T-helper 22 cell (primary cell): Measurements from ENCODE around the gene EPHA10.
"Not testable (repeated sequence)": the region's sequence is repeated elsewhere in the genome, so short reads cannot be mapped to it uniquely, and the experiment has no call there.

Source experiments
- DNase-seq: peaks from one replicate; pipeline ENCODE4 v3.0.0-alpha.2; 2020; ENCODE audit warnings: low read depth

The EPHA10 gene

GRCh38 chr1:37767488-37767887, 2.6 kb upstream of the EPHA10 start:
- no peak for DNase-seq

GRCh38 chr1:37765916-37766664, 1.2 kb upstream of the EPHA10 start:
- DNase-seq = no peak

- no peak for DNase-seq
These were observed 500 bp downstream of the EPHA10 start for GRCh38 chr1:37764414-37764825.

GRCh38 chr1:37763791-37764413, 1.0 kb downstream of the EPHA10 start:
- DNase-seq = no peak

GRCh38 chr1:37762516-37762915, 2.4 kb downstream of the EPHA10 start:
- DNase-seq = no peak

- DNase-seq = no peak
These were observed 3.4 kb downstream of the EPHA10 start for GRCh38 chr1:37761416-37762095.

- no peak for DNase-seq
These were observed 5.5 kb downstream of the EPHA10 start for GRCh38 chr1:37759451-37759850.

GRCh38 chr1:37755951-37756560, 8.9 kb downstream of the EPHA10 start:
- no peak for DNase-seq

DNA sequence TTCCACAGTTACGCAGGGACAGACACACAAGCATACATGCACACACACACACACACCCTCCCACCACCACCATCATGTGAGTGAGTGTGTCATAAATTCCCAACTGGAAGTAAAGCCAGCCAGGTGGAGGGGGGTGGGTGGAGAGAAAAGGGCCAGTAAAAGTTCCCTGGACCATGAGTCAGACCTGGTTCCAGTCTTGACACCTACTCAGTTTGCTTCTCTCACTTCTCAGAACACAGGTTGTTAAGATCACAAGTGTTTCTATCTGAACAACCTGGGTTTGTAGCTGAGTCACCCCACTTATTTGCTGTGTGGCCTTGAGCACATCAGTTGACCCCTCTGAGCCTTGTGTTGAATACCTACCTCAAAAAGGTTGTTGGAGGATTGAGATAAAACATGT, 9.6 kb downstream of the EPHA10 start:
- DNase-seq = no peak

- DNase-seq = no peak
These were observed 11.2 kb downstream of the EPHA10 start for GRCh38 chr1:37753473-37754321.

DNA sequence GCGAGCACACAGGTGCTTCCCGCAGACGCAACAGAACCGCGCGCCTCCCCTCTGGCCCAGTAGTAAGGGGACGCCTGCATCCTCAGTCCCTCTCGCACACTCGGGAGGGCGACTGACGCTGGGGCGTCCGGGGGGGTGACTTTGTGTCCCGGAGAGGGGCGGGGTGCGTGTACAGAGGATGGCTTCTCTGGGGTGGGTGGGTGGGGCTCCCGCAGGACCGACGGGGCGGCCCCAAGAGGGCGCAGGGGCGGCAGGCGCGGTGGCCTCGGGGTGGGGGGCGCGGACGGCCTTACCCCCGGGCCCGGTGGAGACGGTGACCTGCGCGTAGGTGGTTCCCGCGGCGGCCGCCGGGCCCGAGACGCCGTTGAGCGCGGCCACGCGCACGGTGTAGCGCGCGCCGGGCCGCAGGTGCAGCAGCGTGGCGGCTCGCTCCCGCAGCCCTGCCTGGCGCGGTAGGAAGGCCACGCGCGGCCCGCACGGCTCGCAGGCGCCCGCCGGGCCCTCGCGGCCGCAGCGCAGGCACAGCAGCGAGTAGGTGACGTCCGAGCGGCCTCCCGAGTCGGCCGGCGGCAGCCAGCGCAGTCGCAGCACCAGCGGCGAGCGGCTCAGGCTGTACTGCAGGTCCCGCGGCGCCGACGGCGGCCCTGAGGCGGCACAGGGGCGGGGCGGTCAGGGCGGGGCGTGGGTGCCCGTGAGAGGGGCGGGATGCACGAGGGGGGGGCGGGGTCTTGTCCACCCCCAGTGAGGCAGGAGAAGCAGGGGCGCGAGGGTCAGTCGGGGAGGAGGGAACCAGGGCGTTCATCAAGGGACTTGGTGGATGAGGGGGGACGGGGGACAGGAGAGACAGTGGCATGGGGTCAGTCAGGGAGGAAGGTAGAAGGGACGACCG, 12.1 kb downstream of the EPHA10 start:
- no peak for DNase-seq

GRCh38 chr1:37752213-37752582, 12.7 kb downstream of the EPHA10 start:
- no peak for DNase-seq

DNA sequence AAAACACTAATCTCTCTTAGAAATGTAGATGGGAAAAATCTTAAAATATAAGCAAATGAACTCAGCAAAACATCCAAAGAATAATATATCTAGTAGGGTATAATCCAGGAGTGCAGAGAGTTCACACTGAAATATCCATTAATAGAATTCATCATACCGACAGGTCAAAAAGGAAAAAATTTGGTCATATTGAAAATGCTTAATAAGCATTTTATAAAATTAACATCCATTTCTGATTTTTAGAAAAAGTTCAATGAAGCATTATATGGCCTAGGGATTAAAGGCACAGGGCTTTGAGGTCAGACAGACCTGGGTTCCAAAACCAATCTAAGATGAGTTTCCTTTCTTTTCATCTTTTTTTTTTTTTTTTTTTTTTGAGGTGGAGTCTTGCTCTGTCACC, 16.4 kb downstream of the EPHA10 start:
- DNase-seq = no peak

DNA sequence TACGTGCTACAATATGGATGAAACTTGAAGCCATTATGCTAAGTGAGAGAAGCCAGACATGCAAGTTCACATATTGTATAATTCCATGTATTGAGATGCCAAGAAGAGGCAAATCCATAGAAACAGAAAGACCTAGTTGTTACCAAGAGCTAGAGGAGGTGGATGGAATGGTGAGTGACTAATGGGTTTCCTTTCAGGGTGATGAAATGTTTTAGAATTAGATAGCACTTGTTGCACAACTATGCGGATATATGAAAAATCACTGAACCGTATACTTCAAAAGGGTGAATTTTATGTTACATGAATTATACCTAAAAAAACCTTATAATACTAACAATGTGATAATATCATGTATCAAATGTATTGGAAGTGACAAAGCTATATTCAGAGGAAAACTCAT, 18.1 kb downstream of the EPHA10 start:
- DNase-seq = no peak

DNA sequence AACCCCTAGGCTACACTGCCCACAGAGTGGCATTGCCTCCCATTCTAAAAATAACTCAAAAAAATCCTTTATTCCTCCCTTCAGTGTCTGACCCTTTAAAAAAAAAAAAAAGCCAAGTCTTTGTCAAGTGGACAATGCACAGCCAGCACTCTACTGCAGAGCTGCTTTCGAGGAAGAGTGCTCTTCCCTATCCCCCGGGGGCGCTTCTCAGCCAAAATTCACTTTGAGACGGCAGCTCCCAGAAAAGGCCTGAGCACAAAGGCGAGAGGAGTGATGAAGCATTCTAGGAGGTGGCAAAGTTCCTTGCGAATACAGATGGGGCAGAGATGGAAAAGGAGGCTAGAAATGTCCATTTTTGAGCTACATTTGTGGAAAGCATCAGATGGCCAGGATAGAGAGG, 23.3 kb downstream of the EPHA10 start:
- no peak for DNase-seq

DNA sequence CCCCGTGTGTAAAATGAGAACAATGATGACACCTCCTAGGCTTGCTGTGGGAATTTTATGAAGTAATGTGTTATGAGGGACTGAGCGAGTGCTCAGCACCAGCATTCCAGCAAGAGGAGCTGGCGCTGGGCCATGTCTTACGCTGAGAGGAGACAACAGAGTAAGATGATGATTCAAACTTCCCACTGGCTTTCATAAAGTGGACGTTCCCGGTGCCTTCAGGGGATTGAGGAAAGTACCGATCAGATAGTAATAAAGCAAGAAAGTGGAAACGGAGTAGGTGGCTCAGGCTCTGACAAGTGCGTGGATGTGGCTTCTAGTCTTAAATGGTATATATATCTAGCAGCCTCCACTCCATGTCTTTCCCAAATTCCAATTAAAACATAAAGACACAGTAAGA, 23.8 kb downstream of the EPHA10 start:
- DNase-seq = no peak

DNA sequence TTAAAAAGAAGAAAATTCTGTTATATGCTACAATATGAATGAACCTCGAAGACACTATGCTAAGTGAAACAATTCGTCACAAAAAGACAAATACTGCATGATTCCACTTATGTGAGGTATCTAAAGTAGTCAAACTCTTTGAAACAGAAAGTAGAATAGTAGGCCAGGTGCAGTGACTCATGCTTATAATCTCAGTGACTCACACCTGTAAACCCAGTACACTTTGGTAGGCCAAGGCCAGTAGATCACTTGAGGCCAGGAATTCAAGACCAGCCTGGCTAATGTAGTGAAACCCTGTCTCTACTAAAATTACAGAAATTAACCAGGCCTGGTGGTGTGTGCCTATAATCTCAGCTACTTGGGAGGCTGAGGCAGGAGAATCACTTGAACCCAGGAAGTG, 25.7 kb downstream of the EPHA10 start:
- no peak for DNase-seq

DNA sequence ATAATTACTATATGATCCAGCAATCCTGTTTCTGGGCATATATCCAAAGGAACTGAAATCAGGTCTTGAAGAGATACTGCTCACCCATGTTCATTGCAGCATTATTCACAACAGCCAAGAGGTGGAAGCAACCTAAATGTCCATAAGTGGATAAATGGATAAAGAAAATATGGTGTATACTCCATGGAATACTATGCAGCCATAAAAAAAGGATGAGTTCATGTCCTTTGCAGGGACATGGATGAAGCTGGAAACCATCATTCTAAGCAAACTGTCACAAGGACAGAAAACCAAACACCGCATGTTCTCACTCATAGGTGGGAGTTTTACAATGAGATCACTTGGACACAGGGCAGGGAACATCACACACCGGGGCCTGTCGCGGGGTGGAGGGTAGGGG, 26.3 kb downstream of the EPHA10 start:
- DNase-seq = not testable (repeated sequence)

GRCh38 chr1:37737975-37738374, 26.9 kb downstream of the EPHA10 start:
- not testable (repeated sequence) for DNase-seq

DNA sequence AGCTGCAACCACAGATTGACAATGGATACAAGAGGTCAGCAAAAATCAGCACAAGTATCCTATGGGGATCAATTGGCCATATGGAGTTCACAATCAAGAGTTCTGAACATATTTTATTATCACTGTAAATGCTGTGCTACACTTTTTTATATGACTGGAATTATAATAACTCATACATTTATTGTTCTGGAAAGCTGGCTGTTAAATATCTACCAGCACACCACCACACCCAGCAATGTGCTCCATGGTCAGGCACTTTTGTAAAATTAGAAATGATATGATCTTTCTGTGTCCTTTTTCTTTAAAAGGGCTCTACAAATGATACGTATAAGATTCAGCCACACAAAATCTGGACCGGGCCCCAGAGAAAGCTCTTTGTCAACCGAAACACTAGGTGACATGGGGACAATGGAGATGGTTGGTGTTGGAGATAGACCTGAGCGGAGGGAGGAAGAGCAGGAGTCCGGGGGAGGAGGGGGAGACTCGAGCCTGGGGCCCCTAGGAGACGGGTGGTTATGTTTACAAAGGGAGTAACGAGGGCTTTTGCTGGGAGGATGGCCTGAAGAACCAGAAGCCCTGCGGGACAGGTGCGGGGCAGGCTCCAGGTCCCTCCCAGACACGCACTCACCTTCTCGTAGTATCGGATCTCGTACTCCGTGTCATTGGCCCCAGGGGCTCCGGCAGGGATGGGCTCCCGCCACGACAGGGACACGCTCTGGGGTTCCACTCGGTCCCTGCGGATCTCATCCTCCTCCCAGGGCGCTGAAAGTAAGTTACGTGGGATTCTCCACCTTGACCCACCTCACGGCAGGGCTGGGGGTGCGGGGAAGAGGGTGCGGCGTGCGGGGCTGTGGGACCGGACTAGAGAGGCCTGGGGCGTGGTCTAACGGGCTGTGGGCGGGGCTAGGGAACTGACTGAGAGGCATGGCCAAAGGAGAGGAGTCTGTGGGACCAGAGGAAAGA, 30.0 kb downstream of the EPHA10 start:
- DNase-seq = no peak
